GM06990 (cell line): ENCODE measurements around the gene C1QL2.

ENCODE experiments used
- DNase-seq: peaks from one replicate; pipeline ENCODE4 v3.0.0-alpha.2; 2011; ENCODE audit not compliant: insufficient read length; ENCODE audit errors: extremely low read depth
- H3K27me3 ChIP-seq: replicated peaks from 2 replicates; pipeline ENCODE4 v1.6.0; 2011; ENCODE audit warnings: low read length; ENCODE audit not compliant: control insufficient read depth, insufficient read depth
- H3K36me3 ChIP-seq: 2 replicates; pipeline ENCODE4 v1.5.1; 2011; ENCODE audit warnings: low read length; ENCODE audit not compliant: control insufficient read depth, insufficient read depth
- H3K4me3 ChIP-seq: replicated peaks from 2 replicates; pipeline ENCODE4 v1.5.1; 2011; ENCODE audit warnings: low read depth, mild to moderate bottlenecking, control low read depth, low read length
- CTCF ChIP-seq: IDR thresholded peaks from 2 replicates; pipeline ENCODE4 v1.5.1; 2011; ENCODE audit warnings: low read length, control low read depth, mild to moderate bottlenecking, inconsistent platforms; ENCODE audit not compliant: insufficient read depth, poor library complexity, severe bottlenecking

C1QL2 gene

GRCh38 chr2:119179202-119179601 is 20.7 kb upstream of the C1QL2 start:
- TF ChIP-seq CTCF: no peak
- no peak for DNase-seq
- Histone ChIP-seq H3K27me3 (no peaks in the 10 kb centered on the region; the same call in 1 of the 2 replicates), H3K36me3 (no peaks in the 10 kb centered on the region), H3K4me3 (no peak overlapping the region)

- Histone ChIP-seq H3K4me3 (no peak overlapping the region), H3K36me3 (no peaks in the 10 kb centered on the region), H3K27me3 (no peaks in the 10 kb centered on the region; the same call in 1 of the 2 replicates)
- DNase-seq: no peak
- no peak for TF ChIP-seq CTCF
Measured at GRCh38 chr2:119178776-119179175, 20.2 kb upstream of the C1QL2 start.

- no peak for DNase-seq
- Histone ChIP-seq H3K4me3 (no peak overlapping the region), H3K27me3 (no peaks in the 10 kb centered on the region; the same call in 1 of the 2 replicates), H3K36me3 (no peaks in the 10 kb centered on the region)
- no peak for TF ChIP-seq CTCF
Measured at GRCh38 chr2:119177838-119178190, 19.3 kb upstream of the C1QL2 start.

- no peaks in the 10 kb centered on the region for H3K36me3 ChIP-seq
- TF ChIP-seq CTCF: no peak
- no peaks in the 10 kb centered on the region; the same call in 1 of the 2 replicates for H3K27me3 ChIP-seq
- H3K4me3 ChIP-seq: no peak overlapping the region
- no peak for DNase-seq
Measured at GRCh38 chr2:119177171-119177837, 18.8 kb upstream of the C1QL2 start.

- H3K36me3 ChIP-seq: no peaks in the 10 kb centered on the region
- no peak for TF ChIP-seq CTCF
- H3K27me3 ChIP-seq: no peaks in the 10 kb centered on the region; the same call in 1 of the 2 replicates
- no peak for DNase-seq
- no peak overlapping the region for H3K4me3 ChIP-seq
Measured at GRCh38 chr2:119175517-119175916, 17.0 kb upstream of the C1QL2 start.

- TF ChIP-seq CTCF: no peak
Measured at GRCh38 chr2:119174993-119175347, 16.4 kb upstream of the C1QL2 start.

More at GRCh38 chr2:119174993-119175347, 16.4 kb upstream of the C1QL2 start:
- no peak overlapping the region for H3K4me3 ChIP-seq
- no peak for DNase-seq
- H3K36me3 ChIP-seq: no peaks in the 10 kb centered on the region
- no peaks in the 10 kb centered on the region; the same call in 1 of the 2 replicates for H3K27me3 ChIP-seq
